ENCODE measurements around the gene CPLX3. TPM values are rescaled to one million over a fixed set of nuclear protein-coding genes. Genes with fewer than 3 reads are reported as not detected.

Gene CPLX3
- total and polyA plus RNA-seq, 2 donors (not counting 1 experiment from before 2014, with no cell fraction given) = not detected

GRCh38 chr15:74838137-74838516 lies 11.7 kb downstream of the CPLX3 start:
- Histone ChIP-seq H3K27ac (ENCODE audit: insufficient read depth, low read length) (no peak overlapping the region), H3K9ac (ENCODE audit: insufficient read depth, low read length) (no peak overlapping the region), H3K4me1 (ENCODE audit: control insufficient read depth, extremely low read depth, insufficient read depth, low read length) (peaks cover 3% of the 10 kb centered on the region), H2AFZ (ENCODE audit: low read length) (no peak overlapping the region), H3K4me3 (replicated peaks in 1 of 4; ENCODE audit: control extremely low read depth in 1 of 4, insufficient read depth in 1 of 4, low read depth in 3 of 4, low read length in 4 of 4) (no peak overlapping the region), H3K27me3 (ENCODE audit: control insufficient read depth, insufficient read depth, low read length) (no peaks in the 10 kb centered on the region), H3K4me2 (ENCODE audit: extremely low read depth, insufficient read depth, low read length) (no peak overlapping the region), H3K36me3 (ENCODE audit: control insufficient read depth, insufficient read depth, low read length) (no peaks in the 10 kb centered on the region), H4K20me1 (ENCODE audit: control insufficient read depth, extremely low read depth, insufficient read depth, low read length) (no peaks in the 10 kb centered on the region), H3K79me2 (ENCODE audit: control insufficient read depth, insufficient read depth, low read length) (no peaks in the 10 kb centered on the region), H3K9me3 (ENCODE audit: control insufficient read depth, insufficient read depth, low read depth, low read length) (no peaks in the 10 kb centered on the region)
- no peak for DNase-seq (ENCODE audit: low read depth in 2 of 2)
- no peak for TF ChIP-seq EZH2 (IDR thresholded peaks at IDR 0.05; ENCODE audit: low read length, missing control alignments)
- no peak for TF ChIP-seq CTCF (conservative IDR thresholded peaks at IDR 0.05 in 1 of 2, IDR thresholded peaks at IDR 0.05 in 1 of 2; ENCODE audit: low read depth in 1 of 2, low read length in 2 of 2)

GRCh38 chr15:74838746-74839525 lies 12.5 kb downstream of the CPLX3 start:
- TF ChIP-seq CTCF (conservative IDR thresholded peaks at IDR 0.05 in 1 of 2, IDR thresholded peaks at IDR 0.05 in 1 of 2; ENCODE audit: low read depth in 1 of 2, low read length in 2 of 2) = no peak
- no peaks in the 10 kb centered on the region for H3K36me3 ChIP-seq (ENCODE audit: control insufficient read depth, insufficient read depth, low read length)
- H3K4me2 ChIP-seq (ENCODE audit: extremely low read depth, insufficient read depth, low read length) = no peak overlapping the region
- no peaks in the 10 kb centered on the region for H3K9me3 ChIP-seq (ENCODE audit: control insufficient read depth, insufficient read depth, low read depth, low read length)
- no peaks in the 10 kb centered on the region for H3K27me3 ChIP-seq (ENCODE audit: control insufficient read depth, insufficient read depth, low read length)
- no peak overlapping the region for H2AFZ ChIP-seq (ENCODE audit: low read length)
- no peak overlapping the region for H3K4me3 ChIP-seq (replicated peaks in 1 of 4; ENCODE audit: control extremely low read depth in 1 of 4, insufficient read depth in 1 of 4, low read depth in 3 of 4, low read length in 4 of 4)
- DNase-seq (ENCODE audit: low read depth in 2 of 2) = no peak
- H4K20me1 ChIP-seq (ENCODE audit: control insufficient read depth, extremely low read depth, insufficient read depth, low read length) = no peaks in the 10 kb centered on the region
- peaks cover 7% of the 10 kb centered on the region for H3K4me1 ChIP-seq (ENCODE audit: control insufficient read depth, extremely low read depth, insufficient read depth, low read length)
- no peak overlapping the region for H3K27ac ChIP-seq (ENCODE audit: insufficient read depth, low read length)
- no peak overlapping the region for H3K9ac ChIP-seq (ENCODE audit: insufficient read depth, low read length)
- no peaks in the 10 kb centered on the region for H3K79me2 ChIP-seq (ENCODE audit: control insufficient read depth, insufficient read depth, low read length)

- no peaks in the 10 kb centered on the region for H3K9me3 ChIP-seq (ENCODE audit: control insufficient read depth, insufficient read depth, low read depth, low read length)
- no peak overlapping the region for H3K9ac ChIP-seq (ENCODE audit: insufficient read depth, low read length)
- H3K79me2 ChIP-seq (ENCODE audit: control insufficient read depth, insufficient read depth, low read length) = no peaks in the 10 kb centered on the region
- no peak for TF ChIP-seq EZH2 (IDR thresholded peaks at IDR 0.05; ENCODE audit: low read length, missing control alignments)
- no peak for TF ChIP-seq CTCF (conservative IDR thresholded peaks at IDR 0.05 in 1 of 2, IDR thresholded peaks at IDR 0.05 in 1 of 2; ENCODE audit: low read depth in 1 of 2, low read length in 2 of 2)
- no peak overlapping the region for H3K27ac ChIP-seq (ENCODE audit: insufficient read depth, low read length)
- no peaks in the 10 kb centered on the region for H3K27me3 ChIP-seq (ENCODE audit: control insufficient read depth, insufficient read depth, low read length)
- H3K4me3 ChIP-seq (replicated peaks in 1 of 4; ENCODE audit: control extremely low read depth in 1 of 4, insufficient read depth in 1 of 4, low read depth in 3 of 4, low read length in 4 of 4) = no peak overlapping the region
- no peak for DNase-seq (ENCODE audit: low read depth in 2 of 2)
- H4K20me1 ChIP-seq (ENCODE audit: control insufficient read depth, extremely low read depth, insufficient read depth, low read length) = no peaks in the 10 kb centered on the region
- peaks cover 7% of the 10 kb centered on the region for H3K4me1 ChIP-seq (ENCODE audit: control insufficient read depth, extremely low read depth, insufficient read depth, low read length)
- H3K4me2 ChIP-seq (ENCODE audit: extremely low read depth, insufficient read depth, low read length) = no peak overlapping the region
- peaks cover 4% of the 10 kb centered on the region for H3K36me3 ChIP-seq (ENCODE audit: control insufficient read depth, insufficient read depth, low read length)
- H2AFZ ChIP-seq (ENCODE audit: low read length) = no peak overlapping the region
Observed at GRCh38 chr15:74839526-74840395, 13.3 kb downstream of the CPLX3 start.

Measured in fibroblast of lung (primary cell).